Astrocyte (in vitro differentiated cells and primary cell): ENCODE measurements around the gene MYO5B. TPM values are rescaled to one million over a fixed set of nuclear protein-coding genes. Genes with fewer than 3 reads are reported as not detected.

Source experiments
- DNase-seq: peaks from one replicate; pipeline ENCODE4 v3.0.0-alpha.2; 2010; ENCODE audit warnings: low read depth
- FAIRE-seq: peaks from 2 replicates; lab custom pipeline; 2011; peaks lifted over from hg19 to GRCh38; lab: Jason Lieb, UNC
- H2AFZ ChIP-seq: 2 replicates; pipeline ENCODE4 v1.6.0; 2012; ENCODE audit warnings: low read depth, low read length, inconsistent platforms
- H3K27ac ChIP-seq: 2 replicates; pipeline ENCODE4 v1.5.1; 2011; ENCODE audit warnings: low read depth, low read length, inconsistent platforms
- H3K27me3 ChIP-seq: 2 replicates; pipeline ENCODE4 v1.6.0; 2011; ENCODE audit warnings: low read length, inconsistent platforms; ENCODE audit not compliant: insufficient read depth
- H3K36me3 ChIP-seq: 2 replicates; pipeline ENCODE4 v1.5.1; 2011; ENCODE audit warnings: low read length, inconsistent platforms; ENCODE audit not compliant: insufficient read depth
- H3K4me1 ChIP-seq: 2 replicates; pipeline ENCODE4 v1.5.1; 2011; ENCODE audit warnings: low read length, inconsistent platforms; ENCODE audit not compliant: insufficient read depth
- H3K4me2 ChIP-seq: 2 replicates; pipeline ENCODE4 v1.6.0; 2012; ENCODE audit warnings: low read length, inconsistent platforms
- H3K4me3 ChIP-seq: 2 replicates; pipeline ENCODE4 v1.5.1; 2011; ENCODE audit warnings: low read depth, mild to moderate bottlenecking, low read length, inconsistent platforms; ENCODE audit not compliant: insufficient read depth
- H3K79me2 ChIP-seq: 2 replicates; pipeline ENCODE4 v1.6.0; 2012; ENCODE audit warnings: mild to moderate bottlenecking, low read length, inconsistent platforms; ENCODE audit not compliant: insufficient read depth
- H3K9ac ChIP-seq: 2 replicates; pipeline ENCODE4 v1.6.0; 2012; ENCODE audit warnings: mild to moderate bottlenecking, low read length, inconsistent platforms
- H3K9me3 ChIP-seq: 2 replicates; pipeline ENCODE4 v1.5.1; 2012; ENCODE audit warnings: low read depth, mild to moderate bottlenecking, low read length, inconsistent platforms; ENCODE audit not compliant: insufficient read depth
- H4K20me1 ChIP-seq: 2 replicates; pipeline ENCODE4 v1.6.0; 2012; ENCODE audit warnings: low read length, inconsistent platforms; ENCODE audit not compliant: insufficient read depth
- H3K27ac Mint-ChIP-seq: one replicate; pipeline ENCODE4 v1.8.0; 2021; ENCODE audit warnings: mild to moderate bottlenecking, mixed read lengths; ENCODE audit not compliant: unreplicated experiment
- H3K27me3 Mint-ChIP-seq: one replicate; pipeline ENCODE4 v1.8.0; 2021; ENCODE audit warnings: low read depth, mixed read lengths; ENCODE audit not compliant: unreplicated experiment
- H3K36me3 Mint-ChIP-seq: one replicate; pipeline ENCODE4 v1.8.0; 2021; ENCODE audit warnings: low read depth, mixed read lengths; ENCODE audit not compliant: unreplicated experiment
- H3K4me1 Mint-ChIP-seq: one replicate; pipeline ENCODE4 v1.8.0; 2021; ENCODE audit warnings: low read depth, mixed read lengths; ENCODE audit not compliant: unreplicated experiment
- H3K4me3 Mint-ChIP-seq: one replicate; pipeline ENCODE4 v1.8.0; 2021; ENCODE audit warnings: mild to moderate bottlenecking, moderate library complexity, mixed read lengths; ENCODE audit not compliant: unreplicated experiment
- H3K9me3 Mint-ChIP-seq: one replicate; pipeline ENCODE4 v1.8.0; 2021; ENCODE audit warnings: mild to moderate bottlenecking, mixed read lengths; ENCODE audit not compliant: unreplicated experiment
- CTCF ChIP-seq: IDR thresholded peaks from 2 replicates; pipeline ENCODE4 v1.5.1; 2011; ENCODE audit warnings: low read depth, mild to moderate bottlenecking, inconsistent platforms, low read length, moderate library complexity; ENCODE audit not compliant: insufficient read depth
- EZH2 ChIP-seq: IDR thresholded peaks from 2 replicates; pipeline ENCODE4 v1.6.1; 2012; ENCODE audit warnings: mild to moderate bottlenecking, low read length, inconsistent platforms; ENCODE audit not compliant: insufficient read depth
- total RNA-seq: library from RNA; stranded (reverse); gene quantifications from 2 replicates; pipeline ENCODE4 v1.2.1, GENCODE V29; 2021

Gene MYO5B
- total RNA-seq, 1 donor from 2014 or later = 8.3 TPM

DNA sequence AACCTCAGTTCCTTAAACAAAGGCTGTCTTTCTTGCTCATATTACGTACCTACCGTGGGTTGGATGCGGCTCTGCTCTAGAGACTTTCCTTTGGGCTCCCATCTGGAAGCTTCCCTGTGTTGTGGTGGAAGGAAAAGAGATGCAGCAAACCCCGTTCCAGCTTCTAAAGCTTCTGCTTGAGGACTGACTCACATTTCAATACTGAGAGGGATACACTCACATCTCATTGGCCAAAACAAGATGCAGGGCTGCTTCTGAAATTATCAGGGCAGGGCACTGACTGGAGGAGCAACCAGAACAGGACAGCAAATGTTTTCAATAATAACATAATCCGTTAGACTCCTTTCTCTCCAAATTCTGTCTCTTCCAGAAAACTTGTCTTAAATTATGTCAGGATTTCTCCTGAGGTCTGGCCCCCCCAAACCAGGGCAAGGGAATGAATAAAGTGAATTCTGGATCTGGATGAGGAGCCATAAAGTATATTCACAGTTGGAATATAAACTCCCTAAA, 4.5 kb upstream of the MYO5B start:
- Histone ChIP-seq H4K20me1 (no peaks in the 10 kb centered on the region), H3K36me3 (no peaks in the 10 kb centered on the region), H3K27ac (no peak overlapping the region), H3K27me3 (peaks cover 52% of the 10 kb centered on the region), H3K4me1 (no peaks in the 10 kb centered on the region), H3K9ac (no peak overlapping the region), H3K4me3 (no peak overlapping the region), H3K79me2 (no peaks in the 10 kb centered on the region), H2AFZ (no peak overlapping the region), H3K9me3 (no peaks in the 10 kb centered on the region), H3K4me2 (no peak overlapping the region)
- Mint-ChIP-seq H3K4me1 (no peaks in the 10 kb centered on the region), H3K4me3 (no peak overlapping the region), H3K27me3 (peaks cover 50% of the 10 kb centered on the region), H3K36me3 (no peaks in the 10 kb centered on the region), H3K9me3 (peaks cover 2% of the 10 kb centered on the region), H3K27ac (no peak overlapping the region)
- no peak for TF ChIP-seq EZH2
- TF ChIP-seq CTCF = no peak
- no peak for DNase-seq
- no peak for FAIRE-seq

DNA sequence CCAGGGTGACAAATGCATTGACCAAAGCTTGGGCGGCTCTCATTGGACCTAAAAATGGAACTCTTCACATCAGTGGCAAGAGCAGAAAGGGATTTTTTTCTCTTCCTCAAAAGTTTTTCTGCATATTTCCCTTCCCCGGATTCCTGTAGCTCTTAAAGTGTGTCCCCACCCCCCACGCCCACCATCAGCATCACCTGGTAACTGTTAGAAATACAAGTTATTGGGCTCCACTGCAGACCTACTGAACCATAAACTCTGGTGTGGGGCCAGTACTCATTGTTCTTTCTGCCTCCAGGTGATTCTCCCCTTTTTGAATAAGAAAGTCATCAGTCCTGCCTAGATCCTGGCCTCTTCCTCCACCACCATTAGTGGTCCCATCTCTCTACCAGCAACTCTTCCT, 1.3 kb upstream of the MYO5B start:
- Mint-ChIP-seq H3K36me3 (no peaks in the 10 kb centered on the region), H3K9me3 (no peaks in the 10 kb centered on the region), H3K4me3 (peak overlapping the region; percentile 58), H3K27me3 (peaks cover 38% of the 10 kb centered on the region), H3K4me1 (no peaks in the 10 kb centered on the region), H3K27ac (no peak overlapping the region)
- Histone ChIP-seq H3K79me2 (no peaks in the 10 kb centered on the region), H3K9ac (no peak overlapping the region), H3K4me2 (no peak overlapping the region), H3K27me3 (peaks cover 66% of the 10 kb centered on the region), H3K27ac (no peak overlapping the region), H3K36me3 (no peaks in the 10 kb centered on the region), H4K20me1 (no peaks in the 10 kb centered on the region), H3K4me1 (no peaks in the 10 kb centered on the region), H3K4me3 (no peak overlapping the region), H3K9me3 (no peaks in the 10 kb centered on the region), H2AFZ (no peak overlapping the region)
- DNase-seq (no peak), FAIRE-seq (no peak)
- TF ChIP-seq CTCF (no peak), EZH2 (no peak)

DNA sequence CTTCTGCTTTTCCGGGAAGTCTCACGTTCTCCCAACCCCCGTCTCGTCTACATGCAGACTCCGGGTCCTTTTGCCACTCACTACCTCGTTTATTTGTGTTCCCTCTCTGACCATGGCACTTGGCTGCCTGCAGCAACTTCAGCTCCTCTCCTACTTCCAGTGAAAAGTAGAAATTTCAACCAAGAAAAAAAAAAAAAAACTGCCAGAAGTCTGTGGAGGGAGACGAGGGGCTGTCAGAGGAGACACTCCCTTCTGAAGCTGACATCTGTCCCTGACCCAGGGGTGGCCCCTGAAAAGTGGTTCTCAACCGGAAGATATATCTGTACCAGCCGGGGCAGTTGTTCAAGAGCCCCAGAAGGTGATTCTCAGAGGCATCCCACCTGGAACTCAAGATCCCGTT, 742 bp upstream of the MYO5B start:
- no peaks in the 10 kb centered on the region for H4K20me1 ChIP-seq
- Mint-ChIP-seq H3K9me3 (no peaks in the 10 kb centered on the region), H3K27ac (no peak overlapping the region), H3K4me1 (peaks cover 4% of the 10 kb centered on the region), H3K4me3 (peak overlapping the region; percentile 75), H3K27me3 (peaks cover 38% of the 10 kb centered on the region), H3K36me3 (no peaks in the 10 kb centered on the region)
- H2AFZ ChIP-seq = no peak overlapping the region
- H3K9me3 ChIP-seq = no peaks in the 10 kb centered on the region
- no peaks in the 10 kb centered on the region for H3K36me3 ChIP-seq
- H3K79me2 ChIP-seq = no peaks in the 10 kb centered on the region
- no peak overlapping the region for H3K4me2 ChIP-seq
- no peak overlapping the region for H3K9ac ChIP-seq
- H3K27ac ChIP-seq = no peak overlapping the region
- H3K27me3 ChIP-seq = peaks cover 71% of the 10 kb centered on the region
- DNase-seq (no peak), FAIRE-seq (no peak)
- H3K4me3 ChIP-seq = no peak overlapping the region
- no peak for TF ChIP-seq CTCF
- TF ChIP-seq EZH2 = no peak
- no peaks in the 10 kb centered on the region for H3K4me1 ChIP-seq
